HCT116 (cell line): ENCODE measurements around the gene TAF15. TPM values are rescaled to one million over a fixed set of nuclear protein-coding genes. Genes with fewer than 3 reads are reported as not detected.

Source experiments
- ATAC-seq: fragments of 200-7000 bp; cut with Tn5 transposase; 2 replicates; pipeline ENCODE4 v1.9.1; 2020; ENCODE audit warnings: mild to moderate bottlenecking, moderate library complexity
- BruUV-seq: library from RNA; stranded (reverse); fragments of 400-500 nt; replicated peaks from 2 replicates; lab custom pipeline; 2021; lab: Mats Ljungman, UMichigan
- CTCF ChIA-PET: fragments of 300-600 bp; sonication (Branson Sonifier 250); formaldehyde crosslinking; loops from one replicate; lab custom pipeline; 2021; ENCODE audit warnings: antibody characterized with exemption; lab: Charles Lee
- POLR2A ChIA-PET: fragments of 300-600, 350-600 bp; sonication (Branson Sonifier 250); formaldehyde crosslinking; loops from one replicate; lab custom pipeline; 2021; ENCODE audit warnings: antibody characterized with exemption; lab: Charles Lee
- RAD21 ChIA-PET, 2 experiments: fragments of 300-600 bp; sonication (Branson Sonifier 250); formaldehyde crosslinking; loops; one replicate each; lab custom pipeline; 2023; ENCODE audit warnings: low total read pairs in 2 of 2; ENCODE audit not compliant: uncharacterized antibody in 2 of 2, unreplicated experiment in 2 of 2, low non-redundant PET in 1 of 2; lab: Charles Lee
- DNase-seq: peaks from one replicate; pipeline ENCODE4 v3.0.0-alpha.2; 2010; ENCODE audit warnings: low read depth, low spot score
- H2AFZ ChIP-seq: fragments of 200-600 bp; shearing (Covaris generic), sonication (generic); 2 replicates; pipeline ENCODE4 v1.6.1; 2017; ENCODE audit warnings: low read depth, mixed run types, mixed read lengths, antibody characterized with exemption, low read length; ENCODE audit not compliant: poor library complexity, severe bottlenecking
- H3K27ac ChIP-seq: 2 replicates; pipeline ENCODE4 v1.5.1; 2012; ENCODE audit warnings: low read depth, low read length
- H3K27me3 ChIP-seq: fragments of 200-600 bp; sonication (generic); 2 replicates; pipeline ENCODE4 v1.6.1; 2016; ENCODE audit warnings: mixed run types, low read length, mixed read lengths; ENCODE audit not compliant: insufficient read depth
- H3K36me3 ChIP-seq, 2 experiments: fragments of 200-500 bp in 1 of 2; fragments of 200-600 bp in 1 of 2; sonication (Bioruptor generic) in 1 of 2; sonication (generic) in 1 of 2; 2 replicates each; pipeline versions ENCODE4 v1.5.1 to v1.6.1; 2014 to 2016; ENCODE audit warnings: low read length in 2 of 2, inconsistent platforms in 1 of 2, mixed read lengths in 1 of 2, mixed run types in 1 of 2; ENCODE audit not compliant: insufficient read depth in 2 of 2, control insufficient read depth in 1 of 2
- H3K4me1 ChIP-seq, 2 experiments: fragments of 200-600 bp in 1 of 2; sonication (generic) in 1 of 2; 2 replicates each; pipeline versions ENCODE4 v1.5.1 to v1.6.1; 2012 to 2017; ENCODE audit warnings: low read length in 2 of 2, inconsistent platforms in 1 of 2, mild to moderate bottlenecking in 1 of 2, mixed read lengths in 1 of 2, mixed run types in 1 of 2, moderate library complexity in 1 of 2; ENCODE audit not compliant: insufficient read depth in 2 of 2, control insufficient read depth in 1 of 2
- H3K4me2 ChIP-seq: fragments of 200-600 bp; sonication (generic); 2 replicates; pipeline ENCODE4 v1.6.1; 2017; ENCODE audit warnings: mixed run types, low read length, mixed read lengths
- H3K4me3 ChIP-seq, 2 experiments: fragments of 200-600 bp in 1 of 2; sonication (generic) in 1 of 2; replicated peaks in 1 of 2; 2 replicates each; pipeline ENCODE4 v1.5.1; 2011 to 2016; ENCODE audit warnings: low read length in 2 of 2, control low read depth in 1 of 2, low read depth in 1 of 2, mild to moderate bottlenecking in 1 of 2, mixed read lengths in 1 of 2, mixed run types in 1 of 2
- H3K79me2 ChIP-seq: fragments of 200-600 bp; sonication (generic); 2 replicates; pipeline ENCODE4 v1.6.1; 2017; ENCODE audit warnings: mild to moderate bottlenecking, mixed run types, low read length, moderate library complexity, mixed read lengths; ENCODE audit not compliant: insufficient read depth
- H3K9ac ChIP-seq: fragments of 200-600 bp; sonication (generic); 2 replicates; pipeline ENCODE4 v1.6.1; 2016; ENCODE audit warnings: low read length, mixed read lengths
- H3K9me2 ChIP-seq: fragments of 200-600 bp; sonication (generic), shearing (Covaris generic); 2 replicates; pipeline ENCODE4 v1.6.1; 2017; ENCODE audit warnings: mixed run types, mild to moderate bottlenecking, moderate library complexity; ENCODE audit not compliant: insufficient read depth
- H3K9me3 ChIP-seq, 2 experiments: fragments of 200-500 bp in 1 of 2; fragments of 200-600 bp in 1 of 2; sonication (Bioruptor generic) in 1 of 2; sonication (generic) in 1 of 2; 2 replicates each; pipeline ENCODE4 v1.6.1; 2014 to 2017; ENCODE audit warnings: low read length in 2 of 2, mixed read lengths in 2 of 2, inconsistent platforms in 1 of 2, low read depth in 1 of 2, mild to moderate bottlenecking in 1 of 2, mixed run types in 1 of 2, moderate library complexity in 1 of 2; ENCODE audit not compliant: control insufficient read depth in 1 of 2, insufficient read depth in 1 of 2
- H4K20me1 ChIP-seq: fragments of 200-600 bp; sonication (generic), shearing (Covaris generic); 2 replicates; pipeline ENCODE4 v1.6.1; 2017; ENCODE audit warnings: mixed run types, mild to moderate bottlenecking, moderate library complexity; ENCODE audit not compliant: insufficient read depth
- EGR1 ChIP-seq: IDR thresholded peaks from 2 replicates; pipeline ENCODE4 v1.6.1; 2012; ENCODE audit warnings: low read depth
- ZFX ChIP-seq: fragments of 450-650 bp; IDR thresholded peaks from 2 replicates; pipeline ENCODE4 v1.6.1; 2017
- ZNF274 ChIP-seq: fragments of 200-500 bp; sonication (Bioruptor generic); IDR thresholded peaks from 2 replicates; pipeline ENCODE4 v1.6.1; 2014; ENCODE audit warnings: mild to moderate bottlenecking, low read depth, low read length, inconsistent platforms
- intact Hi-C: fragments of 100-400 bp; cut with micrococcal nuclease; formaldehyde crosslinking; loops from 2 replicates; pipeline ENCODE4 v1.10.0; 2022
- total RNA-seq: library from RNA; stranded (reverse); gene quantifications from one replicate; pipeline ENCODE4 v1.2.1, GENCODE V29; 2021; ENCODE audit not compliant: unreplicated experiment
- TF ChIP-seq, protein P1 (sequence below): IDR thresholded peaks from 2 replicates; pipeline ENCODE4 v1.6.1; 2012

Gene TAF15
- total RNA-seq, 1 experiment from 2014 or later = 346 TPM

DNA sequence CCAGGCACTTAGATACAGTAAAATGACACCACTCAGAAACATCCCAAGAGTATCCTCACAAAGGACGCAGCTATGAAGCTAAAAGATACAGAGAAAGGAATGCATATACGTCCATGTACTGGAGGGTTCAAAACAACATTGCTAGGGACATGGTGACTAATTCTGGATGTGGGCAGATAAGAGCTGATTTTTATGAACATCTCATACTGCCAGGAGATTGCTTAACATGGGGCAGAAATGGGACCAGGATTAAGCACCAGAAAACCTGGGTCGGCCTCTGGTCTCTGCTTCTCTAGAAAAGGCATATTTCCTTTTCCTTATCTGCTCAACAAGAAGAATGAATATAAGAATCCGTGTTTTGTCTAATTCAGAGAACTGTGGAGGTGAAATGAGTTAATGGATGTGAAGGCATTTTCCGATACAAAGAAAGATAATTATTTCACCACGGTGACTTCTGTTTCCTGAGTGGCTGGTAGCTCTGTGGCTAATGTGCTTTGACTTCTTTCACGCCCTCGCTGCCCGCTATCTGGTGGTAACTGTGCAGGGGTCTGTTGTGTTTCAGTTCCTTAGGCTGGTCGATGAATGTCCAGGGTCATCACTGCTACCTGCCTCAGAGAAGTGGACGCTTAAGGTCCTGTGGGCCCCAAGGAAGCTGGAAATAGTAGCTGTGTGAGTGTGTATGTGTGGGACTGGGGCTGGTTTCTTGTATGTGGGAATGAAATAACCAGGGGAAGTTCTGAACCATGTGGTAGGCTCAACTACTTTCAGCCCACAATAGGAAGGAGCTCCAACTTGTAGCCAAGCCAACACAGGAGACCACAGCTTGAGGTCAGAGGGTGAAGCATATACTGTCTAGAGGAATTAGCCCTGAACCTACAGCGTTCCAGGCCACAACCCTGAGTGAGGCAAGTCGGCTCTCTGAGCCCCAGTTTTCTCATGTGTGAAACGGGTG is 86.6 kb downstream of the TAF15 start:
- DNase-seq = no peak
- BruUV-seq = no TSS peak
- TF ChIP-seq ZNF274 (no peak), EGR1 (no peak), ZFX (no peak)
- TF ChIP-seq, protein P1, sequence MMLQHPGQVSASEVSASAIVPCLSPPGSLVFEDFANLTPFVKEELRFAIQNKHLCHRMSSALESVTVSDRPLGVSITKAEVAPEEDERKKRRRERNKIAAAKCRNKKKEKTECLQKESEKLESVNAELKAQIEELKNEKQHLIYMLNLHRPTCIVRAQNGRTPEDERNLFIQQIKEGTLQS = no peak

More for the DNA sequence above, 86.6 kb downstream of the TAF15 start:
- Histone ChIP-seq H4K20me1 (no peaks in the 10 kb centered on the region), H2AFZ (no peak overlapping the region), H3K27me3 (no peaks in the 10 kb centered on the region), H3K27ac (no peak overlapping the region), H3K79me2 (no peaks in the 10 kb centered on the region), H3K4me3 (no peak overlapping the region), H3K4me1 (no peaks in the 10 kb centered on the region), H3K9me2 (no peaks in the 10 kb centered on the region), H3K36me3 (no peaks in the 10 kb centered on the region), H3K9me3 (no peaks in the 10 kb centered on the region), H3K4me2 (no peak overlapping the region), H3K9ac (no peak overlapping the region)
- RAD21 ChIA-PET = no interaction called here
- ATAC-seq = no peak
- CTCF ChIA-PET = no interaction called here
- intact Hi-C loops = no loop called here
- POLR2A ChIA-PET = no interaction called here

Other genes starting within 250 kb of the TAF15 start
- not detected for gene SLFN14, start 248.7 kb upstream of the TAF15 start, total RNA-seq
- 5.0 TPM for gene PEX12, start 230.9 kb upstream of the TAF15 start, total RNA-seq
- 198 TPM for gene AP2B1, start 222.2 kb upstream of the TAF15 start, total RNA-seq
- gene RASL10B, start 77.8 kb upstream of the TAF15 start, total RNA-seq = 0.15 TPM
- gene GAS2L2, start 56.2 kb upstream of the TAF15 start, total RNA-seq = not detected
- gene C17orf50, start 48.6 kb upstream of the TAF15 start, total RNA-seq = not detected
- 2.6 TPM for gene MMP28, start 13.8 kb upstream of the TAF15 start, total RNA-seq
- gene HEATR9, start 59.4 kb downstream of the TAF15 start, total RNA-seq = not detected
- gene CCL5, start 70.9 kb downstream of the TAF15 start, total RNA-seq = 0.34 TPM
- 11.7 TPM for gene RDM1, start 121.3 kb downstream of the TAF15 start, total RNA-seq
- gene LYZL6, start 134.2 kb downstream of the TAF15 start, total RNA-seq = not detected
- not detected for gene CCL16, start 172.0 kb downstream of the TAF15 start, total RNA-seq
- gene CCL14, start 177.2 kb downstream of the TAF15 start, total RNA-seq = not detected
- gene CCL15, start 192.1 kb downstream of the TAF15 start, total RNA-seq = not detected
- not detected for gene CCL23, start 208.5 kb downstream of the TAF15 start, total RNA-seq